Thoracic aorta (tissue), 2 donors: ENCODE results near the gene STAB2. TPM values are rescaled to one million over a fixed set of nuclear protein-coding genes. Genes with fewer than 3 reads are reported as not detected.
A peak's percentile ranks its signal among the peaks of the same experiment; 100 is the strongest.

Experiments
- ATAC-seq: fragments of 150-250 bp; one replicate; pipeline ENCODE4 v1.8.0; 2017; ENCODE audit warnings: low read depth; ENCODE audit not compliant: insufficient number of reproducible peaks, low FRiP score
- DNase-seq: peaks from one replicate; pipeline ENCODE4 v3.0.0-alpha.2; 2020; ENCODE audit warnings: low spot score
- H3K27ac ChIP-seq, 2 donors: fragments of 200-600 bp; sonication (generic); 1 replicate in 1 of 2; 2 replicates in 1 of 2; pipeline ENCODE4 v1.5.1; 2016; ENCODE audit warnings: mild to moderate bottlenecking in 2 of 2, moderate library complexity in 2 of 2
- H3K27me3 ChIP-seq: fragments of 200-600 bp; sonication (generic); replicated peaks from 2 replicates; pipeline ENCODE4 v1.6.0; 2016; ENCODE audit warnings: mild to moderate bottlenecking; ENCODE audit not compliant: insufficient read depth
- H3K36me3 ChIP-seq: fragments of 200-600 bp; sonication (generic); one replicate; pipeline ENCODE4 v1.5.1; 2016
- H3K4me1 ChIP-seq, 2 donors: fragments of 200-600 bp; sonication (generic); 1 replicate in 1 of 2; 2 replicates in 1 of 2; pipeline versions ENCODE4 v1.5.1 to v1.6.0; 2016; ENCODE audit warnings: low read depth in 2 of 2, mild to moderate bottlenecking in 1 of 2; ENCODE audit not compliant: control insufficient read depth in 1 of 2
- H3K4me3 ChIP-seq: fragments of 200-600 bp; sonication (generic); 2 replicates; pipeline ENCODE4 v1.5.1; 2016; ENCODE audit warnings: mild to moderate bottlenecking
- H3K9me3 ChIP-seq: fragments of 200-600 bp; sonication (generic); 2 replicates; pipeline ENCODE4 v1.5.1; 2016
- total RNA-seq, 2 donors: library from RNA; depleted of rRNA; stranded (reverse); fragments of >200 nt; gene quantifications; one replicate each; pipeline versions ENCODE4 v1.1.0 to v1.2.3, GENCODE V29; 2016
- TF ChIP-seq, protein P1 (sequence below): fragments of 200-600 bp; sonication (generic); IDR thresholded peaks from one replicate; pipeline ENCODE4 v1.5.1; 2019; ENCODE audit warnings: antibody characterized with exemption

Gene STAB2
- total RNA-seq, 2 donors from 2014 or later, result not detected

DNA sequence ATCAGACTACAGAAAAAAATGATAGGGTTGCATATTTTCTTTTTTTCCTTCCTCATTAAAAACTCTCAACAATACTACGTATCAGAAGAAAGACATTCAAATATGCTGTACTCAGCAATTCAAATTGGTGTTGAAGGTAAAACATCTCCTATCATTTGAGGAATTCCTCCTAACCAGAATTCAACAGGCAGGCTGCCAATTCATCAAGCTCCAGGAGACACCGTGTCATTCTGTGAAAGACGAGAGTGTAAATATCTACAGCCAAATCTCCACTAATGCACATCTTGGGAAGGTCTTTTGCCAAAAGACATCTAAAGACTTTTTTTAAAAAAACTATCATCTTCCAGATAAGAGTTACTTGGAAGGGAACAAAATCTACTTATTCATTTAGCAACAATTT is 227.4 kb downstream of the STAB2 start:
- ATAC-seq, result no peak
- TF ChIP-seq, protein P1, sequence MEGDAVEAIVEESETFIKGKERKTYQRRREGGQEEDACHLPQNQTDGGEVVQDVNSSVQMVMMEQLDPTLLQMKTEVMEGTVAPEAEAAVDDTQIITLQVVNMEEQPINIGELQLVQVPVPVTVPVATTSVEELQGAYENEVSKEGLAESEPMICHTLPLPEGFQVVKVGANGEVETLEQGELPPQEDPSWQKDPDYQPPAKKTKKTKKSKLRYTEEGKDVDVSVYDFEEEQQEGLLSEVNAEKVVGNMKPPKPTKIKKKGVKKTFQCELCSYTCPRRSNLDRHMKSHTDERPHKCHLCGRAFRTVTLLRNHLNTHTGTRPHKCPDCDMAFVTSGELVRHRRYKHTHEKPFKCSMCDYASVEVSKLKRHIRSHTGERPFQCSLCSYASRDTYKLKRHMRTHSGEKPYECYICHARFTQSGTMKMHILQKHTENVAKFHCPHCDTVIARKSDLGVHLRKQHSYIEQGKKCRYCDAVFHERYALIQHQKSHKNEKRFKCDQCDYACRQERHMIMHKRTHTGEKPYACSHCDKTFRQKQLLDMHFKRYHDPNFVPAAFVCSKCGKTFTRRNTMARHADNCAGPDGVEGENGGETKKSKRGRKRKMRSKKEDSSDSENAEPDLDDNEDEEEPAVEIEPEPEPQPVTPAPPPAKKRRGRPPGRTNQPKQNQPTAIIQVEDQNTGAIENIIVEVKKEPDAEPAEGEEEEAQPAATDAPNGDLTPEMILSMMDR, result no peak
- no peaks in the 10 kb centered on the region for H3K27me3 ChIP-seq
- no peak overlapping the region for H3K4me3 ChIP-seq
- peak overlapping the region in 1 of 2 donors; percentile 21 for H3K27ac ChIP-seq
- peaks cover 8 to 51% of the 10 kb centered on the region in 2 donors for H3K4me1 ChIP-seq
- H3K36me3 ChIP-seq, result peaks cover 16% of the 10 kb centered on the region
- no peaks in the 10 kb centered on the region for H3K9me3 ChIP-seq
- no peak for DNase-seq

Other genes starting within 250 kb of the STAB2 start
- not detected for gene C12orf42, start 91.3 kb upstream of the STAB2 start, total RNA-seq